ENCODE results near the gene LRRK1. TPM values are rescaled to one million over a fixed set of nuclear protein-coding genes. Genes with fewer than 3 reads are reported as not detected.

LRRK1 gene
- polyA plus RNA-seq, 1 of the 3 experiments (the other 2 are of a cell fraction), result 6.9 TPM

DNA sequence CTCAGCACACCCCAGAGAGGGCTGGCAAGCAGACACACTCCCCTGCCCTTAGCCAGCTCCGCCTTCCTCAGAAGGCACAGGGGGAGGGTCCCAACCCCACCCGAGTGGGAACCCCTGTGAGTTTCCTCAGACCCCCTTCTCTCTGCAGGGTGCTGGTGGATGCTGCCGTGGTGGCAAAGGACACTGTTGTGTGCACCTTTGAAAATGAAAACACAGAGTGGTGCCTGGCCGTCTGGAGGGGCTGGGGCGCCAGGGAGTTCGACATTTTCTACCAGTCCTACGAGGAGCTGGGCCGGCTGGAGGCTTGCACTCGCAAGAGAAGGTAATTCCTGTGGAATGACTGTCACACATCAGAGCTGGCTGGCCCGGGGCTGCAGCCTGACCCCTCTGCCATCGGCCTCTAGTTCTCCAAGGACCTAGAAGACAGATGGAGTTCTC, 149.4 kb downstream of the LRRK1 start:
- H3K27ac ChIP-seq (ENCODE audit: low read depth in 2 of 2, low read length in 1 of 2), result no peak overlapping the region; a peak in 1 of 4 replicates
- H3K36me3 ChIP-seq (replicated peaks in 1 of 2; ENCODE audit: control insufficient read depth in 1 of 2, insufficient read depth in 2 of 2, low read length in 1 of 2), result peaks cover 0 to 2% of the 10 kb centered on the region in 2 experiments
- TF ChIP-seq TEAD4 (IDR thresholded peaks at IDR 0.05; ENCODE audit: borderline replicate concordance, insufficient read depth) (no peak), JUND (IDR thresholded peaks at IDR 0.05) (no peak), GATA2 (CRISPR knock-in tag; IDR thresholded peaks at IDR 0.05) (no peak), MEF2A (IDR thresholded peaks at IDR 0.05; ENCODE audit: borderline replicate concordance, low read depth) (no peak), ELF1 (IDR thresholded peaks at IDR 0.05) (no peak), EZH2phosphoT487 (IDR thresholded peaks at IDR 0.05; ENCODE audit: borderline replicate concordance, low read depth) (no peak)
- no peaks in the 10 kb centered on the region for H3K9me2 ChIP-seq
- no peaks in the 10 kb centered on the region for H4K20me1 ChIP-seq (ENCODE audit: insufficient read depth)
- WGBS (ENCODE audit: low lambda C conversion rate), result 71% methylated on average over 4 of the region's 11 CpGs
- H3K4me3 ChIP-seq (ENCODE audit: low read depth in 2 of 2, low read length in 1 of 2), result no peak overlapping the region
- no peaks in the 10 kb centered on the region for H3K27me3 ChIP-seq (ENCODE audit: insufficient read depth)
- no peak overlapping the region for H2AFZ ChIP-seq (ENCODE audit: low read depth)
- no peaks in the 10 kb centered on the region for H3K79me2 ChIP-seq (ENCODE audit: insufficient read depth)
- CTCF ChIA-PET, result interaction anchor here (0.9 to 2.7 kb wide), 4 partner anchors 26 to 189 kb away, joined by 3 to 8 read pairs (median 3); partner anchors contain the start of gene CHSY1
- POLR2A ChIA-PET, result no interaction called here
- no peak overlapping the region for H3K4me2 ChIP-seq
- no peaks in the 10 kb centered on the region for H3K9me3 ChIP-seq
- no peak for DNase-seq
- H3F3A ChIP-seq (replicated peaks; ENCODE audit: insufficient read depth), result peaks cover 5% of the 10 kb centered on the region
- peaks cover 12 to 31% of the 10 kb centered on the region in 2 experiments; a peak in 3 of 4 replicates for H3K4me1 ChIP-seq (ENCODE audit: control insufficient read depth in 1 of 2, insufficient read depth in 2 of 2, low read depth in 1 of 2, low read length in 1 of 2)
- H3K9ac ChIP-seq, result no peak overlapping the region

DNA sequence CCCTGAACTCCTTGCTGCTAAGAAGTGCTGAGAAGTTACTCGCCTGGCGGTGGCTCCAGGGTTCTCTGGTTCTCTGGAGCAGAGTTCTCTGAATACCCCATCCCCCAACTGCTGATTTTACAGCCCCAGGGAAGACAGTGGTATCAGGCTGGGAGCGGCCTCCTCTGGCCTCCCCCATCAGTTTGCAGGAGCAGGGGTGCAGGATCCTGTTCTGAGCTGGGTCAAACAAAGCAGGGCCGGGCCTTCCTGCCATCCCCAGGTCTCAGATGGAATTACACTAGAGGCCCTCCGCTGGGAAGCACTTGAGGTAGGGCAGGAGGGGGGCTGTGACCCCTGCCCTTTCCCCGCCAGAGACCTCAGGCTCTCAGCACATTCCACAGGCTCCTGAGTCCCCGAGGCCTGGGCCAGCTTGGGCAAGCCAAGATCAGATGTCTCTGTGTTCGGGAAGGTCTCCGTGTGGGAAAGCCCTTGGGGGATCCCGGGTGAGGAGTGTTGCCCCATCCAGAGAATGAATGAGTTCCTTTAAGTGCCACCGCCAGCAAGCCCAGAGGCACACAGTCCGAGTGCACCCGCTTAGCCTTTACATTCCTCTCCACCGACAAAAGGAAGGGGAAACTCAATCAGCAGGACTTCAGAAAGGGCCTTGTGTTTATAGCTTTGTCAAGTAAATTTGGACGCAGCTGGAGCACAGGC, 149.9 kb downstream of the LRRK1 start:
- Histone ChIP-seq H3K27me3 (ENCODE audit: insufficient read depth) (no peaks in the 10 kb centered on the region), H3K27ac (ENCODE audit: low read depth in 2 of 2, low read length in 1 of 2) (no peak overlapping the region; a peak in 1 of 4 replicates), H3K4me1 (ENCODE audit: control insufficient read depth in 1 of 2, insufficient read depth in 2 of 2, low read depth in 1 of 2, low read length in 1 of 2) (peaks cover 12 to 26% of the 10 kb centered on the region in 2 experiments; a peak in 3 of 4 replicates), H3K4me2 (no peak overlapping the region), H3K9ac (no peak overlapping the region), H3K9me2 (no peaks in the 10 kb centered on the region), H3K79me2 (ENCODE audit: insufficient read depth) (no peaks in the 10 kb centered on the region), H3K9me3 (no peaks in the 10 kb centered on the region), H4K20me1 (ENCODE audit: insufficient read depth) (no peaks in the 10 kb centered on the region), H3F3A (replicated peaks; ENCODE audit: insufficient read depth) (peaks cover 5% of the 10 kb centered on the region), H2AFZ (ENCODE audit: low read depth) (no peak overlapping the region), H3K36me3 (replicated peaks in 1 of 2; ENCODE audit: control insufficient read depth in 1 of 2, insufficient read depth in 2 of 2, low read length in 1 of 2) (peaks cover 0 to 2% of the 10 kb centered on the region in 2 experiments), H3K4me3 (ENCODE audit: low read depth in 2 of 2, low read length in 1 of 2) (no peak overlapping the region)
- no peak for DNase-seq
- POLR2A ChIA-PET, result no interaction called here
- CTCF ChIA-PET, result interaction anchor here (0.9 to 1.4 kb wide), 6 partner anchors 9 to 189 kb away, joined by 3 to 5 read pairs (median 3); partner anchors contain the start of gene CHSY1
- 88% methylated on average over 15 of the region's 15 CpGs for WGBS (ENCODE audit: low lambda C conversion rate)
- TF ChIP-seq, protein P1, sequence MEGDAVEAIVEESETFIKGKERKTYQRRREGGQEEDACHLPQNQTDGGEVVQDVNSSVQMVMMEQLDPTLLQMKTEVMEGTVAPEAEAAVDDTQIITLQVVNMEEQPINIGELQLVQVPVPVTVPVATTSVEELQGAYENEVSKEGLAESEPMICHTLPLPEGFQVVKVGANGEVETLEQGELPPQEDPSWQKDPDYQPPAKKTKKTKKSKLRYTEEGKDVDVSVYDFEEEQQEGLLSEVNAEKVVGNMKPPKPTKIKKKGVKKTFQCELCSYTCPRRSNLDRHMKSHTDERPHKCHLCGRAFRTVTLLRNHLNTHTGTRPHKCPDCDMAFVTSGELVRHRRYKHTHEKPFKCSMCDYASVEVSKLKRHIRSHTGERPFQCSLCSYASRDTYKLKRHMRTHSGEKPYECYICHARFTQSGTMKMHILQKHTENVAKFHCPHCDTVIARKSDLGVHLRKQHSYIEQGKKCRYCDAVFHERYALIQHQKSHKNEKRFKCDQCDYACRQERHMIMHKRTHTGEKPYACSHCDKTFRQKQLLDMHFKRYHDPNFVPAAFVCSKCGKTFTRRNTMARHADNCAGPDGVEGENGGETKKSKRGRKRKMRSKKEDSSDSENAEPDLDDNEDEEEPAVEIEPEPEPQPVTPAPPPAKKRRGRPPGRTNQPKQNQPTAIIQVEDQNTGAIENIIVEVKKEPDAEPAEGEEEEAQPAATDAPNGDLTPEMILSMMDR (IDR thresholded peaks at IDR 0.05), result no peak
- TF ChIP-seq RAD21 (IDR thresholded peaks at IDR 0.05; ENCODE audit: low read length) (no peak), RCOR1 (IDR thresholded peaks at IDR 0.05; ENCODE audit: low read length) (no peak), YY1 (IDR thresholded peaks at IDR 0.05; ENCODE audit: low read depth) (no peak), EP300 (IDR thresholded peaks at IDR 0.05; ENCODE audit: borderline replicate concordance in 1 of 2, low read depth in 1 of 2, low read length in 1 of 2) (no peak), SMC3 (IDR thresholded peaks at IDR 0.05; ENCODE audit: low read depth, low read length) (no peak), NFIC (IDR thresholded peaks at IDR 0.05; ENCODE audit: borderline replicate concordance) (no peak), ELF1 (IDR thresholded peaks at IDR 0.05) (no peak), SIN3A (IDR thresholded peaks at IDR 0.05; ENCODE audit: borderline replicate concordance, low read depth, low read length) (no peak), MEF2A (IDR thresholded peaks at IDR 0.05; ENCODE audit: borderline replicate concordance, low read depth) (no peak), FOXJ3 (CRISPR knock-in tag; IDR thresholded peaks at IDR 0.05) (no peak), RFX5 (IDR thresholded peaks at IDR 0.05; ENCODE audit: low read length) (no peak), GABPA (IDR thresholded peaks at IDR 0.05; ENCODE audit: low read depth) (no peak), TAF1 (IDR thresholded peaks at IDR 0.05; ENCODE audit: borderline replicate concordance, low read depth, low read length) (no peak), NRF1 (IDR thresholded peaks at IDR 0.05; ENCODE audit: low read depth, low read length) (no peak), GATA2 (CRISPR knock-in tag; IDR thresholded peaks at IDR 0.05) (no peak), JUND (IDR thresholded peaks at IDR 0.05) (no peak)
- TF ChIP-seq, protein P2, sequence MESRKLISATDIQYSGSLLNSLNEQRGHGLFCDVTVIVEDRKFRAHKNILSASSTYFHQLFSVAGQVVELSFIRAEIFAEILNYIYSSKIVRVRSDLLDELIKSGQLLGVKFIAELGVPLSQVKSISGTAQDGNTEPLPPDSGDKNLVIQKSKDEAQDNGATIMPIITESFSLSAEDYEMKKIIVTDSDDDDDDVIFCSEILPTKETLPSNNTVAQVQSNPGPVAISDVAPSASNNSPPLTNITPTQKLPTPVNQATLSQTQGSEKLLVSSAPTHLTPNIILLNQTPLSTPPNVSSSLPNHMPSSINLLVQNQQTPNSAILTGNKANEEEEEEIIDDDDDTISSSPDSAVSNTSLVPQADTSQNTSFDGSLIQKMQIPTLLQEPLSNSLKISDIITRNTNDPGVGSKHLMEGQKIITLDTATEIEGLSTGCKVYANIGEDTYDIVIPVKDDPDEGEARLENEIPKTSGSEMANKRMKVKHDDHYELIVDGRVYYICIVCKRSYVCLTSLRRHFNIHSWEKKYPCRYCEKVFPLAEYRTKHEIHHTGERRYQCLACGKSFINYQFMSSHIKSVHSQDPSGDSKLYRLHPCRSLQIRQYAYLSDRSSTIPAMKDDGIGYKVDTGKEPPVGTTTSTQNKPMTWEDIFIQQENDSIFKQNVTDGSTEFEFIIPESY (IDR thresholded peaks at IDR 0.05; ENCODE audit: borderline replicate concordance, low read depth), result no peak
- TF ChIP-seq, protein P3, sequence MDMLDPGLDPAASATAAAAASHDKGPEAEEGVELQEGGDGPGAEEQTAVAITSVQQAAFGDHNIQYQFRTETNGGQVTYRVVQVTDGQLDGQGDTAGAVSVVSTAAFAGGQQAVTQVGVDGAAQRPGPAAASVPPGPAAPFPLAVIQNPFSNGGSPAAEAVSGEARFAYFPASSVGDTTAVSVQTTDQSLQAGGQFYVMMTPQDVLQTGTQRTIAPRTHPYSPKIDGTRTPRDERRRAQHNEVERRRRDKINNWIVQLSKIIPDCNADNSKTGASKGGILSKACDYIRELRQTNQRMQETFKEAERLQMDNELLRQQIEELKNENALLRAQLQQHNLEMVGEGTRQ (IDR thresholded peaks at IDR 0.05; ENCODE audit: borderline replicate concordance, low read depth, low read length), result no peak
- TF ChIP-seq, protein P4, sequence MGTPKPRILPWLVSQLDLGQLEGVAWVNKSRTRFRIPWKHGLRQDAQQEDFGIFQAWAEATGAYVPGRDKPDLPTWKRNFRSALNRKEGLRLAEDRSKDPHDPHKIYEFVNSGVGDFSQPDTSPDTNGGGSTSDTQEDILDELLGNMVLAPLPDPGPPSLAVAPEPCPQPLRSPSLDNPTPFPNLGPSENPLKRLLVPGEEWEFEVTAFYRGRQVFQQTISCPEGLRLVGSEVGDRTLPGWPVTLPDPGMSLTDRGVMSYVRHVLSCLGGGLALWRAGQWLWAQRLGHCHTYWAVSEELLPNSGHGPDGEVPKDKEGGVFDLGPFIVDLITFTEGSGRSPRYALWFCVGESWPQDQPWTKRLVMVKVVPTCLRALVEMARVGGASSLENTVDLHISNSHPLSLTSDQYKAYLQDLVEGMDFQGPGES (IDR thresholded peaks at IDR 0.05; ENCODE audit: low read depth, low read length), result no peak
